HL-60 (cell line): Measurements from ENCODE around the gene ZNF490.

Source experiments
- DNase-seq, 2 experiments: peaks; one replicate each; pipeline ENCODE4 v3.0.0-alpha.2; 2010 to 2020; ENCODE audit warnings: low read depth in 1 of 2, low spot score in 1 of 2
- H3K27ac ChIP-seq: fragments of 250-450 bp; sonication (Bioruptor Pico); replicated peaks from 2 replicates; pipeline ENCODE4 v1.5.1; 2020; ENCODE audit warnings: mild to moderate bottlenecking, moderate library complexity
- H3K27me3 ChIP-seq: fragments of 250-450 bp; sonication (Bioruptor Pico); 2 replicates; pipeline ENCODE4 v1.5.1; 2021; ENCODE audit warnings: mild to moderate bottlenecking, moderate library complexity; ENCODE audit not compliant: insufficient read depth, poor library complexity, severe bottlenecking
- H3K4me3 ChIP-seq: replicated peaks from 2 replicates; pipeline ENCODE4 v1.5.1; 2011; ENCODE audit warnings: mild to moderate bottlenecking, control low read depth, low read length; ENCODE audit not compliant: insufficient read depth
- CTCF ChIP-seq: IDR thresholded peaks from one replicate; pipeline ENCODE4 v1.5.1; 2011; ENCODE audit warnings: low read length, control low read depth, inconsistent platforms; ENCODE audit not compliant: insufficient read depth
- GABPA ChIP-seq: IDR thresholded peaks from 2 replicates; pipeline ENCODE4 v1.6.1; 2012; ENCODE audit warnings: low read depth
- POLR2AphosphoS5 ChIP-seq: IDR thresholded peaks from 2 replicates; pipeline ENCODE4 v1.6.1; 2012; ENCODE audit warnings: low read depth
- REST ChIP-seq: IDR thresholded peaks from 2 replicates; pipeline ENCODE4 v1.6.1; 2012; ENCODE audit warnings: low read depth; ENCODE audit not compliant: insufficient replicate concordance
- SPI1 ChIP-seq: IDR thresholded peaks from 2 replicates; pipeline ENCODE4 v1.6.1; 2012; ENCODE audit warnings: low read depth, mild to moderate bottlenecking, borderline replicate concordance

ZNF490 gene

GRCh38 chr19:12564016-12564664 lies 46.5 kb downstream of the ZNF490 start:
- TF ChIP-seq GABPA, result no peak
- peak; percentile 98 for TF ChIP-seq CTCF
- peak; percentile 58 to 89 for DNase-seq
- Histone ChIP-seq H3K4me3 (no peak overlapping the region), H3K27me3 (no peaks in the 10 kb centered on the region), H3K27ac (no peak overlapping the region)

- Histone ChIP-seq H3K27ac (no peak overlapping the region), H3K4me3 (no peak overlapping the region), H3K27me3 (no peaks in the 10 kb centered on the region)
- TF ChIP-seq SPI1 (no peak), POLR2AphosphoS5 (no peak), CTCF (no peak), REST (no peak), GABPA (no peak)
- no peak for DNase-seq
Measured at GRCh38 chr19:12555456-12555930, 55.1 kb downstream of the ZNF490 start.

- TF ChIP-seq CTCF, result no peak
- TF ChIP-seq GABPA, result peak; percentile 92
- TF ChIP-seq SPI1, result peak; percentile 74
- TF ChIP-seq POLR2AphosphoS5, result peak; percentile 85
- peak; percentile 62 for TF ChIP-seq REST
- H3K27me3 ChIP-seq, result no peaks in the 10 kb centered on the region
- peak; percentile 99 for DNase-seq
- peak within 1 kb of the TSS; percentile 85 for H3K4me3 ChIP-seq
- peak within 1 kb of the TSS; percentile 94 for H3K27ac ChIP-seq
Measured at GRCh38 chr19:12551060-12551832, 59.4 kb downstream of the ZNF490 start, which contains the start of gene ZNF564. ZNF564 (minus strand) TSS chr19:12551482; CDS start chr19:12551332, 150 bp downstream.
